HCT116 (cell line): ENCODE results near the gene TBCC. TPM values are rescaled to one million over a fixed set of nuclear protein-coding genes. Genes with fewer than 3 reads are reported as not detected.
"Not testable (repeated sequence)": the region's sequence is repeated elsewhere in the genome, so short reads cannot be mapped to it uniquely, and the experiment has no call there.

Experiments used
- ATAC-seq: fragments of 200-7000 bp; cut with Tn5 transposase; 2 replicates; pipeline ENCODE4 v1.9.1; 2020; ENCODE audit warnings: mild to moderate bottlenecking, moderate library complexity
- BruUV-seq: library from RNA; stranded (reverse); fragments of 400-500 nt; replicated peaks from 2 replicates; lab custom pipeline; 2021; lab: Mats Ljungman, UMichigan
- CTCF ChIA-PET: fragments of 300-600 bp; sonication (Branson Sonifier 250); formaldehyde crosslinking; loops from one replicate; lab custom pipeline; 2021; ENCODE audit warnings: antibody characterized with exemption; lab: Charles Lee
- POLR2A ChIA-PET: fragments of 300-600, 350-600 bp; sonication (Branson Sonifier 250); formaldehyde crosslinking; loops from one replicate; lab custom pipeline; 2021; ENCODE audit warnings: antibody characterized with exemption; lab: Charles Lee
- RAD21 ChIA-PET, 2 experiments: fragments of 300-600 bp; sonication (Branson Sonifier 250); formaldehyde crosslinking; loops; one replicate each; lab custom pipeline; 2023; ENCODE audit warnings: low total read pairs in 2 of 2; ENCODE audit not compliant: uncharacterized antibody in 2 of 2, unreplicated experiment in 2 of 2, low non-redundant PET in 1 of 2; lab: Charles Lee
- DNase-seq: peaks from one replicate; pipeline ENCODE4 v3.0.0-alpha.2; 2010; ENCODE audit warnings: low read depth, low spot score
- H2AFZ ChIP-seq: fragments of 200-600 bp; shearing (Covaris generic), sonication (generic); 2 replicates; pipeline ENCODE4 v1.6.1; 2017; ENCODE audit warnings: low read depth, mixed run types, mixed read lengths, antibody characterized with exemption, low read length; ENCODE audit not compliant: poor library complexity, severe bottlenecking
- H3K27ac ChIP-seq: 2 replicates; pipeline ENCODE4 v1.5.1; 2012; ENCODE audit warnings: low read depth, low read length
- H3K27me3 ChIP-seq: fragments of 200-600 bp; sonication (generic); 2 replicates; pipeline ENCODE4 v1.6.1; 2016; ENCODE audit warnings: mixed run types, low read length, mixed read lengths; ENCODE audit not compliant: insufficient read depth
- H3K36me3 ChIP-seq, 2 experiments: fragments of 200-500 bp in 1 of 2; fragments of 200-600 bp in 1 of 2; sonication (Bioruptor generic) in 1 of 2; sonication (generic) in 1 of 2; 2 replicates each; pipeline versions ENCODE4 v1.5.1 to v1.6.1; 2014 to 2016; ENCODE audit warnings: low read length in 2 of 2, inconsistent platforms in 1 of 2, mixed read lengths in 1 of 2, mixed run types in 1 of 2; ENCODE audit not compliant: insufficient read depth in 2 of 2, control insufficient read depth in 1 of 2
- H3K4me1 ChIP-seq, 2 experiments: fragments of 200-600 bp in 1 of 2; sonication (generic) in 1 of 2; 2 replicates each; pipeline versions ENCODE4 v1.5.1 to v1.6.1; 2012 to 2017; ENCODE audit warnings: low read length in 2 of 2, inconsistent platforms in 1 of 2, mild to moderate bottlenecking in 1 of 2, mixed read lengths in 1 of 2, mixed run types in 1 of 2, moderate library complexity in 1 of 2; ENCODE audit not compliant: insufficient read depth in 2 of 2, control insufficient read depth in 1 of 2
- H3K4me2 ChIP-seq: fragments of 200-600 bp; sonication (generic); 2 replicates; pipeline ENCODE4 v1.6.1; 2017; ENCODE audit warnings: mixed run types, low read length, mixed read lengths
- H3K4me3 ChIP-seq, 2 experiments: fragments of 200-600 bp in 1 of 2; sonication (generic) in 1 of 2; replicated peaks in 1 of 2; 2 replicates each; pipeline ENCODE4 v1.5.1; 2011 to 2016; ENCODE audit warnings: low read length in 2 of 2, control low read depth in 1 of 2, low read depth in 1 of 2, mild to moderate bottlenecking in 1 of 2, mixed read lengths in 1 of 2, mixed run types in 1 of 2
- H3K79me2 ChIP-seq: fragments of 200-600 bp; sonication (generic); 2 replicates; pipeline ENCODE4 v1.6.1; 2017; ENCODE audit warnings: mild to moderate bottlenecking, mixed run types, low read length, moderate library complexity, mixed read lengths; ENCODE audit not compliant: insufficient read depth
- H3K9ac ChIP-seq: fragments of 200-600 bp; sonication (generic); 2 replicates; pipeline ENCODE4 v1.6.1; 2016; ENCODE audit warnings: low read length, mixed read lengths
- H3K9me2 ChIP-seq: fragments of 200-600 bp; sonication (generic), shearing (Covaris generic); 2 replicates; pipeline ENCODE4 v1.6.1; 2017; ENCODE audit warnings: mixed run types, mild to moderate bottlenecking, moderate library complexity; ENCODE audit not compliant: insufficient read depth
- H3K9me3 ChIP-seq, 2 experiments: fragments of 200-500 bp in 1 of 2; fragments of 200-600 bp in 1 of 2; sonication (Bioruptor generic) in 1 of 2; sonication (generic) in 1 of 2; 2 replicates each; pipeline ENCODE4 v1.6.1; 2014 to 2017; ENCODE audit warnings: low read length in 2 of 2, mixed read lengths in 2 of 2, inconsistent platforms in 1 of 2, low read depth in 1 of 2, mild to moderate bottlenecking in 1 of 2, mixed run types in 1 of 2, moderate library complexity in 1 of 2; ENCODE audit not compliant: control insufficient read depth in 1 of 2, insufficient read depth in 1 of 2
- H4K20me1 ChIP-seq: fragments of 200-600 bp; sonication (generic), shearing (Covaris generic); 2 replicates; pipeline ENCODE4 v1.6.1; 2017; ENCODE audit warnings: mixed run types, mild to moderate bottlenecking, moderate library complexity; ENCODE audit not compliant: insufficient read depth
- ZBTB33 ChIP-seq: IDR thresholded peaks from 2 replicates; pipeline ENCODE4 v1.6.1; 2011; ENCODE audit warnings: mild to moderate bottlenecking, low read length, moderate library complexity; ENCODE audit not compliant: insufficient replicate concordance; ENCODE audit errors: extremely low read depth
- ZFX ChIP-seq: fragments of 450-650 bp; IDR thresholded peaks from 2 replicates; pipeline ENCODE4 v1.6.1; 2017
- intact Hi-C: fragments of 100-400 bp; cut with micrococcal nuclease; formaldehyde crosslinking; loops from 2 replicates; pipeline ENCODE4 v1.10.0; 2022
- total RNA-seq: library from RNA; stranded (reverse); gene quantifications from one replicate; pipeline ENCODE4 v1.2.1, GENCODE V29; 2021; ENCODE audit not compliant: unreplicated experiment

Gene TBCC
- total RNA-seq, 1 experiment from 2014 or later: 17.1 TPM

- Histone ChIP-seq H3K27me3 (no peaks in the 10 kb centered on the region), H3K4me3 (no peak overlapping the region), H3K9ac (no peak overlapping the region), H3K4me1 (peaks cover 0 to 15% of the 10 kb centered on the region in 2 experiments; a peak in 2 of 4 replicates), H2AFZ (no peak overlapping the region), H3K36me3 (no peaks in the 10 kb centered on the region), H3K4me2 (no peak overlapping the region), H4K20me1 (no peaks in the 10 kb centered on the region), H3K27ac (no peak overlapping the region), H3K9me3 (no peaks in the 10 kb centered on the region), H3K9me2 (no peaks in the 10 kb centered on the region), H3K79me2 (no peaks in the 10 kb centered on the region)
- TF ChIP-seq ZBTB33: no peak
- no peak for TF ChIP-seq ZFX
- DNase-seq (no peak), ATAC-seq (no peak)
- no TSS peak for BruUV-seq
- CTCF ChIA-PET: no interaction called here
- RAD21 ChIA-PET: no interaction called here
- intact Hi-C loops: no loop called here
- POLR2A ChIA-PET: interaction anchor here (1.0 kb wide), 1 partner anchor 175 kb away, joined by 3 read pairs; the partner anchor contains the start of gene RPL7L1
Measured at GRCh38 chr6:42704251-42704936, 41.5 kb downstream of the TBCC start.

GRCh38 chr6:42702786-42703185 is 43.1 kb downstream of the TBCC start:
- H3K36me3 ChIP-seq, H3K4me3 ChIP-seq, ATAC-seq, H3K4me2 ChIP-seq, POLR2A ChIA-PET, H3K9me2 ChIP-seq, H3K9me3 ChIP-seq, H3K27ac ChIP-seq, intact Hi-C loops, H3K27me3 ChIP-seq, BruUV-seq, CTCF ChIA-PET, H3K9ac ChIP-seq, H2AFZ ChIP-seq, H4K20me1 ChIP-seq, H3K79me2 ChIP-seq, RAD21 ChIA-PET, DNase-seq: not testable (repeated sequence)
- peaks cover 0 to 15% of the 10 kb centered on the region in 2 experiments; a peak in 2 of 4 replicates for H3K4me1 ChIP-seq
